Osteoblast (primary cell): ENCODE results near the gene SLC2A13. TPM values are rescaled to one million over a fixed set of nuclear protein-coding genes. Genes with fewer than 3 reads are reported as not detected.

Experiments
- DNase-seq: peaks from one replicate; pipeline ENCODE4 v3.0.0; 2011; ENCODE audit warnings: low spot score, mixed read lengths; ENCODE audit not compliant: insufficient read length; ENCODE audit errors: missing footprints
- H2AFZ ChIP-seq: 2 replicates; pipeline ENCODE4 v1.6.0; 2011; ENCODE audit warnings: mild to moderate bottlenecking, low read length
- H3K27ac ChIP-seq: 2 replicates; pipeline ENCODE4 v1.5.1; 2011; ENCODE audit warnings: mild to moderate bottlenecking, low read depth, low read length, moderate library complexity
- H3K27me3 ChIP-seq: 2 replicates; pipeline ENCODE4 v1.6.0; 2012; ENCODE audit warnings: mild to moderate bottlenecking, control low read depth, inconsistent platforms, low read length, moderate library complexity; ENCODE audit not compliant: insufficient read depth
- H3K36me3 ChIP-seq: 2 replicates; pipeline ENCODE4 v1.5.1; 2011; ENCODE audit warnings: mild to moderate bottlenecking, low read length, control low read depth, moderate library complexity; ENCODE audit not compliant: insufficient read depth
- H3K4me1 ChIP-seq: 2 replicates; pipeline ENCODE4 v1.5.1; 2011; ENCODE audit warnings: mild to moderate bottlenecking, low read length, control low read depth, moderate library complexity; ENCODE audit not compliant: insufficient read depth
- H3K4me2 ChIP-seq: 2 replicates; pipeline ENCODE4 v1.6.0; 2011; ENCODE audit warnings: mild to moderate bottlenecking, low read length; ENCODE audit not compliant: insufficient read depth
- H3K4me3 ChIP-seq: fragments of 200-600 bp; sonication (generic); 3 replicates; pipeline ENCODE4 v1.5.1; 2012; ENCODE audit warnings: mild to moderate bottlenecking, low read length, inconsistent platforms; ENCODE audit not compliant: insufficient read depth
- H3K79me2 ChIP-seq: 2 replicates; pipeline ENCODE4 v1.6.0; 2012; ENCODE audit warnings: mild to moderate bottlenecking, low read length, control low read depth, inconsistent platforms; ENCODE audit not compliant: insufficient read depth
- H3K9me3 ChIP-seq: 2 replicates; pipeline ENCODE4 v1.5.1; 2011; ENCODE audit warnings: low read depth, low read length, control low read depth
- H4K20me1 ChIP-seq: 2 replicates; pipeline ENCODE4 v1.6.0; 2012; ENCODE audit warnings: mild to moderate bottlenecking, low read length, control low read depth; ENCODE audit not compliant: insufficient read depth
- total RNA-seq: library from RNA; depleted of rRNA; stranded (reverse); fragments of >200 nt; gene quantifications from 2 replicates; pipeline ENCODE4 v1.2.3, GENCODE V29; 2012
- TF ChIP-seq, protein P1 (sequence below): IDR thresholded peaks from 2 replicates; pipeline ENCODE4 v1.5.1; 2011; ENCODE audit warnings: mild to moderate bottlenecking, low read depth, low read length, moderate library complexity; ENCODE audit errors: extremely low read depth

SLC2A13 gene
- total RNA-seq, 1 donor = 12.3 TPM

GRCh38 chr12:40013847-40014246 lies 92.0 kb downstream of the SLC2A13 start:
- Histone ChIP-seq H3K4me1 (peaks cover 17% of the 10 kb centered on the region), H3K36me3 (no peaks in the 10 kb centered on the region), H3K27ac (no peak overlapping the region), H3K4me3 (no peak overlapping the region), H2AFZ (no peak overlapping the region), H3K79me2 (no peaks in the 10 kb centered on the region), H4K20me1 (no peaks in the 10 kb centered on the region), H3K9me3 (no peaks in the 10 kb centered on the region), H3K27me3 (no peaks in the 10 kb centered on the region), H3K4me2 (no peak overlapping the region)
- TF ChIP-seq, protein P1, sequence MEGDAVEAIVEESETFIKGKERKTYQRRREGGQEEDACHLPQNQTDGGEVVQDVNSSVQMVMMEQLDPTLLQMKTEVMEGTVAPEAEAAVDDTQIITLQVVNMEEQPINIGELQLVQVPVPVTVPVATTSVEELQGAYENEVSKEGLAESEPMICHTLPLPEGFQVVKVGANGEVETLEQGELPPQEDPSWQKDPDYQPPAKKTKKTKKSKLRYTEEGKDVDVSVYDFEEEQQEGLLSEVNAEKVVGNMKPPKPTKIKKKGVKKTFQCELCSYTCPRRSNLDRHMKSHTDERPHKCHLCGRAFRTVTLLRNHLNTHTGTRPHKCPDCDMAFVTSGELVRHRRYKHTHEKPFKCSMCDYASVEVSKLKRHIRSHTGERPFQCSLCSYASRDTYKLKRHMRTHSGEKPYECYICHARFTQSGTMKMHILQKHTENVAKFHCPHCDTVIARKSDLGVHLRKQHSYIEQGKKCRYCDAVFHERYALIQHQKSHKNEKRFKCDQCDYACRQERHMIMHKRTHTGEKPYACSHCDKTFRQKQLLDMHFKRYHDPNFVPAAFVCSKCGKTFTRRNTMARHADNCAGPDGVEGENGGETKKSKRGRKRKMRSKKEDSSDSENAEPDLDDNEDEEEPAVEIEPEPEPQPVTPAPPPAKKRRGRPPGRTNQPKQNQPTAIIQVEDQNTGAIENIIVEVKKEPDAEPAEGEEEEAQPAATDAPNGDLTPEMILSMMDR = no peak
- no peak for DNase-seq

DNA sequence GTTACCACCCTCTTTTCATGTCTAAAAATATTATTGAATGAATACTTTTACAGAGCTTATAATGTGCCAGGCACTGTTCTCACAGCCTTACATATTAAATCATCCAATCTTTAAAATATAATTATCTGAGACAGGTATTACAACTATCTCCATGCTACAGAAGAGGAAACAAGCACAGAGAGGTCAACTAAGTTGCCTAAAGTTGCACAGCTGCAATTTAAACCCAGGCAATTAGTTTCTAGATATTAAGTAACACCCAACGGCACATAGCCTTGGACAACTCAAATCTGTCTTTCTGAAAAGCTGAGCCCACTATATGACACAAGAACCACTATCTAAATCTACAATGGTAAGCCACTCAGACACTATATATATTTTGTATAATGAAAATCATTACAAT lies 92.6 kb downstream of the SLC2A13 start:
- Histone ChIP-seq H3K79me2 (no peaks in the 10 kb centered on the region), H3K27me3 (no peaks in the 10 kb centered on the region), H3K4me1 (peaks cover 17% of the 10 kb centered on the region), H3K36me3 (no peaks in the 10 kb centered on the region), H3K4me3 (no peak overlapping the region), H3K4me2 (no peak overlapping the region), H3K9me3 (no peaks in the 10 kb centered on the region), H2AFZ (no peak overlapping the region), H4K20me1 (no peaks in the 10 kb centered on the region), H3K27ac (no peak overlapping the region)
- TF ChIP-seq, protein P1 = no peak
- no peak for DNase-seq

DNA sequence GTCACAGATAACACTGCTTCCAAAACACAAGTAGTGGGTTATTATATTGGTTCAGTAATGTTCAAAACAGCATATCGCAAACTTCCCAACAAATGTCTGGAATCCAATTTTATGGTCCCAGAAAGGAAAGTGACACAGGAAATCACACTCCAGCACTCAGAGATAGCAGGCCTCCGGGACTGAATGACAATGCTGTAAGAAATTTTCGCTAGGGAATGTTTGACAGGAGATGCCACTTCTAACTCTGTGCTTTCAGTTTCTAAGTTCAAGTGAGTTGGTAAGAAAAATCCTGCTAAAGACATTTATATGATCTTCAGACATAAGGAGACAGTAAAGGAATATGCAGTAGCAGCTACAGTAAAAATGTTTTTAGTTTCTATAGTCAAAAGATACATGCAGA lies 93.2 kb downstream of the SLC2A13 start:
- H3K27ac ChIP-seq = no peak overlapping the region
- H4K20me1 ChIP-seq = no peaks in the 10 kb centered on the region
- no peaks in the 10 kb centered on the region for H3K36me3 ChIP-seq
- no peaks in the 10 kb centered on the region for H3K79me2 ChIP-seq
- DNase-seq = no peak
- H3K4me3 ChIP-seq = peak overlapping the region; percentile 16
- TF ChIP-seq, protein P1 = no peak
- no peaks in the 10 kb centered on the region for H3K27me3 ChIP-seq
- H2AFZ ChIP-seq = peak overlapping the region; percentile 61
- peak overlapping the region; percentile 47 for H3K4me2 ChIP-seq
- H3K9me3 ChIP-seq = no peaks in the 10 kb centered on the region
- H3K4me1 ChIP-seq = peaks cover 17% of the 10 kb centered on the region

DNA sequence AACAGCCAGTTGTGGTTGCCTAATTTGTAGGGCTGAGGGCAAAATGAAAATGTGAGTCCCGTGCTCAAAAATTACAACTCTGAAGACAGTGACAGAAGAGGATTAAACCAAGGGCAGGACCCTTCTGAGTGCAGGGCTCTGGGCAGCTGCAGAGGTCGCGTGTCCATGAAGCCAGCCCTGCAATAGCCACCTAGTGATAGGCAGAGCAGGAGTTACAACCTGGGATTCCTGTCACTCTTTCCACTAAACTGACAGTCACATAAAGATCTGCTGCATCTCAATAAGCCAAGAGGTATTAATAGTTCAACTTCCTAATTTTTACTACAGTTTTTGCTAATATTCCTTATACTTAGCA lies 94.1 kb downstream of the SLC2A13 start:
- no peaks in the 10 kb centered on the region for H3K27me3 ChIP-seq
- H3K79me2 ChIP-seq = no peaks in the 10 kb centered on the region
- no peaks in the 10 kb centered on the region for H3K9me3 ChIP-seq
- peak overlapping the region; percentile 86 for H3K4me2 ChIP-seq
- TF ChIP-seq, protein P1 = no peak
- peak overlapping the region; percentile 93 for H2AFZ ChIP-seq
- H4K20me1 ChIP-seq = no peaks in the 10 kb centered on the region
- peaks cover 11% of the 10 kb centered on the region for H3K4me1 ChIP-seq
- peak overlapping the region; percentile 67 for H3K4me3 ChIP-seq
- peak overlapping the region; percentile 20 for H3K27ac ChIP-seq
- no peak for DNase-seq
- H3K36me3 ChIP-seq = no peaks in the 10 kb centered on the region
